ENCODE results near the gene SLC1A4.

Gene SLC1A4

DNA sequence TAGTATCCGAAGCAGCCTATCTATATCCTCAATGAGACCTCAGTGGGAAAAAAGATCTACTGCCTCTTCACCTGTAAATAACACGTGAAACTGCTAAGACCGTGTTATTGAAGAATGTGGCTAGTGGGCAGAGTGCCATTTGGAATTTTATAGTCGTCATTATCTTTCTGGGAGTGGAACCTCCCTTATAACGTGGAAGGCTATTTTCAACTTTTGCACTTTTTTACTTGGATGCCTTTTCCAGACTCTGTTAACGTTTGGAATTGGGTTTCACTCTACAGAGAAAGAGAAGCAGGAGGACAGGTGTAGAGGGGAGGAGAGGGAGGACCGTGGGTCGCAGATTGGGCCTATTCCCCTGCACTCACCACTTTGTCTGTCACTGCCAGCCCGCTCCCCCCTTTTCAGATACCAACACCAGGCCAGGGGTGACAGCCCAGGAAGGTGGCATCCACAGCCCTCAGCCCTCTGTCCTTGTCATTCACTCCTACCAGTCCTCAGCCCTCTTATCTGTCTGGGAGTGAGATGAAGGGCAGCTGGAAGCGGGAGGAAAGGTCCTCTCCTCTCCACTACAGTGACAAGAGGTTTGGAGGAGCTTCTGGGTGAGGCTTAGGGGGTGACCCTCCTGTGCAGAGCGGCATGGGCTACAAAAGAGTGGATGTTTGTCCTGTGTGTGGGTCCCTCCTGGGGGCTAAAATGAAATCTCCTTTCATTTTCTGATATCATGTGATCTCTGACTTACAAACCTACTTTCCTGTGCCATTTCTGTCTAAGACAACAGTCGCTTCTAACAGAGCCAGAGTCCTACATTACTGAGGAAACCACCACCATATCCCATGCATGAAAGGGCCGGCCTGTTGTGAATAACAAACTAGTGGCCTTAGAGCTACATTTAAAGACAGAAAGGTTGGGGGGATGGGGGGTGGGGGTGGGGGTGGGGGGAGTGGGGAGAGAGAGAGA, 43.1 kb downstream of the SLC1A4 start:
- ChIA-PET POLR2A (no interaction called here), CTCF (interaction anchor here (0.6 to 3.0 kb wide), 3 partner anchors 44 to 1302 kb away, joined by 3 to 14 read pairs (median 5); no protein-coding TSS in a partner anchor)
- Histone ChIP-seq H3K27ac (ENCODE audit: extremely low read depth, low read depth, low read length) (no peak overlapping the region; the same call in 1 of the 2 replicates), H3K4me1 (ENCODE audit: control insufficient read depth, insufficient read depth, low read length) (peaks cover 9% of the 10 kb centered on the region), H3K9me3 (ENCODE audit: control insufficient read depth, insufficient read depth, low read depth, low read length) (no peaks in the 10 kb centered on the region), H3K4me3 (ENCODE audit: low read depth, low read length) (no peak overlapping the region), H3K36me3 (ENCODE audit: control insufficient read depth in 2 of 2, insufficient read depth in 1 of 2, low read length in 2 of 2) (peaks cover 4% of the 10 kb centered on the region in 2 experiments; a peak in 2 of 3 replicates)
- TF ChIP-seq, protein P1, sequence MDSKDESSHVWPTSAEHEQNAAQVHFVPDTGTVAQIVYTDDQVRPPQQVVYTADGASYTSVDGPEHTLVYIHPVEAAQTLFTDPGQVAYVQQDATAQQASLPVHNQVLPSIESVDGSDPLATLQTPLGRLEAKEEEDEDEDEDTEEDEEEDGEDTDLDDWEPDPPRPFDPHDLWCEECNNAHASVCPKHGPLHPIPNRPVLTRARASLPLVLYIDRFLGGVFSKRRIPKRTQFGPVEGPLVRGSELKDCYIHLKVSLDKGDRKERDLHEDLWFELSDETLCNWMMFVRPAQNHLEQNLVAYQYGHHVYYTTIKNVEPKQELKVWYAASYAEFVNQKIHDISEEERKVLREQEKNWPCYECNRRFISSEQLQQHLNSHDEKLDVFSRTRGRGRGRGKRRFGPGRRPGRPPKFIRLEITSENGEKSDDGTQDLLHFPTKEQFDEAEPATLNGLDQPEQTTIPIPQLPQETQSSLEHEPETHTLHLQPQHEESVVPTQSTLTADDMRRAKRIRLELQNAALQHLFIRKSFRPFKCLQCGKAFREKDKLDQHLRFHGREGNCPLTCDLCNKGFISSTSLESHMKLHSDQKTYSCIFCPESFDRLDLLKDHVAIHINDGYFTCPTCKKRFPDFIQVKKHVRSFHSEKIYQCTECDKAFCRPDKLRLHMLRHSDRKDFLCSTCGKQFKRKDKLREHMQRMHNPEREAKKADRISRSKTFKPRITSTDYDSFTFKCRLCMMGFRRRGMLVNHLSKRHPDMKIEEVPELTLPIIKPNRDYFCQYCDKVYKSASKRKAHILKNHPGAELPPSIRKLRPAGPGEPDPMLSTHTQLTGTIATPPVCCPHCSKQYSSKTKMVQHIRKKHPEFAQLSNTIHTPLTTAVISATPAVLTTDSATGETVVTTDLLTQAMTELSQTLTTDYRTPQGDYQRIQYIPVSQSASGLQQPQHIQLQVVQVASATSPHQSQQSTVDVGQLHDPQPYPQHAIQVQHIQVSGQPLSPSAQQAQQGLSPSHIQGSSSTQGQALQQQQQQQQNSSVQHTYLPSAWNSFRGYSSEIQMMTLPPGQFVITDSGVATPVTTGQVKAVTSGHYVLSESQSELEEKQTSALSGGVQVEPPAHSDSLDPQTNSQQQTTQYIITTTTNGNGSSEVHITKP (tag by site-specific recombination; IDR thresholded peaks at IDR 0.05), result 0 out of 2 replicates have a peak, but pooled peaks have one; percentile 19
- TF ChIP-seq ZFHX2 (tag by site-specific recombination; conservative IDR thresholded peaks at IDR 0.05) (no peak), FEZF1 (tag by site-specific recombination; IDR thresholded peaks at IDR 0.05) (peak; percentile 92), MYNN (tag by site-specific recombination; IDR thresholded peaks at IDR 0.05; ENCODE audit: borderline replicate concordance) (no peak), GLI4 (tag by site-specific recombination; IDR thresholded peaks at IDR 0.05) (no peak), ZNF404 (tag by site-specific recombination; IDR thresholded peaks at IDR 0.05) (no peak), ZNF521 (tag by site-specific recombination; IDR thresholded peaks at IDR 0.05) (no peak), WT1 (tag by site-specific recombination; IDR thresholded peaks at IDR 0.05) (peak; percentile 94)
- TF ChIP-seq, protein P2, sequence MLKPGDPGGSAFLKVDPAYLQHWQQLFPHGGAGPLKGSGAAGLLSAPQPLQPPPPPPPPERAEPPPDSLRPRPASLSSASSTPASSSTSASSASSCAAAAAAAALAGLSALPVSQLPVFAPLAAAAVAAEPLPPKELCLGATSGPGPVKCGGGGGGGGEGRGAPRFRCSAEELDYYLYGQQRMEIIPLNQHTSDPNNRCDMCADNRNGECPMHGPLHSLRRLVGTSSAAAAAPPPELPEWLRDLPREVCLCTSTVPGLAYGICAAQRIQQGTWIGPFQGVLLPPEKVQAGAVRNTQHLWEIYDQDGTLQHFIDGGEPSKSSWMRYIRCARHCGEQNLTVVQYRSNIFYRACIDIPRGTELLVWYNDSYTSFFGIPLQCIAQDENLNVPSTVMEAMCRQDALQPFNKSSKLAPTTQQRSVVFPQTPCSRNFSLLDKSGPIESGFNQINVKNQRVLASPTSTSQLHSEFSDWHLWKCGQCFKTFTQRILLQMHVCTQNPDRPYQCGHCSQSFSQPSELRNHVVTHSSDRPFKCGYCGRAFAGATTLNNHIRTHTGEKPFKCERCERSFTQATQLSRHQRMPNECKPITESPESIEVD (tag by site-specific recombination; IDR thresholded peaks at IDR 0.05), result peak; percentile 50; the same call in 1 of the 2 replicates
- TF ChIP-seq, protein P3, sequence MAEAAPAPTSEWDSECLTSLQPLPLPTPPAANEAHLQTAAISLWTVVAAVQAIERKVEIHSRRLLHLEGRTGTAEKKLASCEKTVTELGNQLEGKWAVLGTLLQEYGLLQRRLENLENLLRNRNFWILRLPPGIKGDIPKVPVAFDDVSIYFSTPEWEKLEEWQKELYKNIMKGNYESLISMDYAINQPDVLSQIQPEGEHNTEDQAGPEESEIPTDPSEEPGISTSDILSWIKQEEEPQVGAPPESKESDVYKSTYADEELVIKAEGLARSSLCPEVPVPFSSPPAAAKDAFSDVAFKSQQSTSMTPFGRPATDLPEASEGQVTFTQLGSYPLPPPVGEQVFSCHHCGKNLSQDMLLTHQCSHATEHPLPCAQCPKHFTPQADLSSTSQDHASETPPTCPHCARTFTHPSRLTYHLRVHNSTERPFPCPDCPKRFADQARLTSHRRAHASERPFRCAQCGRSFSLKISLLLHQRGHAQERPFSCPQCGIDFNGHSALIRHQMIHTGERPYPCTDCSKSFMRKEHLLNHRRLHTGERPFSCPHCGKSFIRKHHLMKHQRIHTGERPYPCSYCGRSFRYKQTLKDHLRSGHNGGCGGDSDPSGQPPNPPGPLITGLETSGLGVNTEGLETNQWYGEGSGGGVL (tag by site-specific recombination; IDR thresholded peaks at IDR 0.05), result 0 out of 2 replicates have a peak, but pooled peaks have one; percentile 0

DNA sequence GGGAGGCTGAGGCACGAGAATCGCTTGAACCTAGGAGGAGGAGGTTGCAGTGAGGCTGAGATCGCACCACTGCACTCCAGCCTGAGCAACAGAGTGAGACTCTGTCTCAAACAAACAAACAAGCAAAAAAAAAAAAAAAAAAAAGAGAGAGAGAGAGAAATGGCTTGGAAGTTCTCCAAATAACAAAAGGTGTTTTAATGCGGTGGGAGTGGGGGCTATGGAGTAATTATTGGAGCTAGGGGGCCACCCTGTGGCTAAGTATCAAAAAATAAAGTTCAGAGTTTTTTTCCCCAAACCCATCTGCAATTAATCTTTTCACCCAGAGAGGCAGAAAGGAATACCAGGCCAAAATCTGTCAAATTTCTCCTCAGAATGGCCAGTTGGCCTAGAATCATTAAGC, 44.0 kb downstream of the SLC1A4 start:
- POLR2A ChIA-PET, result no interaction called here
- Histone ChIP-seq H3K4me3 (ENCODE audit: low read depth, low read length) (no peak overlapping the region), H3K27ac (ENCODE audit: extremely low read depth, low read depth, low read length) (no peak overlapping the region), H3K36me3 (ENCODE audit: control insufficient read depth in 2 of 2, insufficient read depth in 1 of 2, low read length in 2 of 2) (peaks cover 9% of the 10 kb centered on the region in 2 experiments; a peak in 2 of 3 replicates), H3K4me1 (ENCODE audit: control insufficient read depth, insufficient read depth, low read length) (peaks cover 9% of the 10 kb centered on the region), H3K9me3 (ENCODE audit: control insufficient read depth, insufficient read depth, low read depth, low read length) (no peaks in the 10 kb centered on the region)
- no peak for TF ChIP-seq ZNF311 (tag by site-specific recombination; IDR thresholded peaks at IDR 0.05; ENCODE audit: borderline replicate concordance)
- peak; percentile 52; the same call in 1 of the 2 replicates for TF ChIP-seq ZNF362 (tag by site-specific recombination; IDR thresholded peaks at IDR 0.05)
- TF ChIP-seq ZNF654 (tag by site-specific recombination; IDR thresholded peaks at IDR 0.05; ENCODE audit: low read depth), result peak; percentile 38
- CTCF ChIA-PET, result interaction anchor here (0.6 to 2.9 kb wide), 5 partner anchors 37 to 1301 kb away, joined by 3 to 13 read pairs (median 3); no protein-coding TSS in a partner anchor

Data from HEK293 (cell line).